VCaP (cell line): ENCODE results near the gene INSIG1.
A peak's percentile ranks its signal among the peaks of the same experiment; 100 is the strongest.

Source experiments
- H3K27ac ChIP-seq: fragments of 450-650 bp; 2 replicates; pipeline ENCODE4 v1.5.1; 2017
- CTCF ChIP-seq: fragments of 450-650 bp; conservative IDR thresholded peaks from 2 replicates; pipeline ENCODE4 v1.5.1; 2017; ENCODE audit warnings: mild to moderate bottlenecking, moderate library complexity

INSIG1 gene

GRCh38 chr7:155281398-155281969 lies 16.2 kb upstream of the INSIG1 start:
- H3K27ac ChIP-seq = no peak overlapping the region
- no peak for TF ChIP-seq CTCF

- H3K27ac ChIP-seq = peak overlapping the region; percentile 14; the same call in 1 of the 2 replicates
- no peak for TF ChIP-seq CTCF
Measured at GRCh38 chr7:155282671-155283070, 15.0 kb upstream of the INSIG1 start.

GRCh38 chr7:155283565-155284194 lies 14.0 kb upstream of the INSIG1 start:
- TF ChIP-seq CTCF = no peak
- 0 out of 2 replicates have a peak overlapping the region, but pooled peaks have one; percentile 14 for H3K27ac ChIP-seq

- no peak for TF ChIP-seq CTCF
- H3K27ac ChIP-seq = no peak overlapping the region
Measured at GRCh38 chr7:155284496-155285274, 13.0 kb upstream of the INSIG1 start.

- H3K27ac ChIP-seq = no peak overlapping the region
- no peak for TF ChIP-seq CTCF
Measured at GRCh38 chr7:155285423-155285822, 12.3 kb upstream of the INSIG1 start.

GRCh38 chr7:155285833-155286232 lies 11.8 kb upstream of the INSIG1 start:
- H3K27ac ChIP-seq = no peak overlapping the region
- no peak for TF ChIP-seq CTCF

GRCh38 chr7:155286686-155287085 lies 11.0 kb upstream of the INSIG1 start:
- TF ChIP-seq CTCF = no peak
- no peak overlapping the region for H3K27ac ChIP-seq
